ENCODE results near the gene PDGFD.

The PDGFD gene

GRCh38 chr11:104075091-104075490 is 88.9 kb downstream of the PDGFD start:
- CTCF ChIA-PET: no interaction called here
- no peak for DNase-seq (ENCODE audit: extremely low spot score)
- POLR2A ChIA-PET: no interaction called here
- TF ChIP-seq HDGF (IDR thresholded peaks at IDR 0.05; ENCODE audit: borderline replicate concordance) (no peak), LEF1 (IDR thresholded peaks at IDR 0.05; ENCODE audit: borderline replicate concordance) (no peak), SP1 (IDR thresholded peaks at IDR 0.05) (no peak), FOXM1 (IDR thresholded peaks at IDR 0.05; ENCODE audit: borderline replicate concordance) (no peak), CTBP1 (IDR thresholded peaks at IDR 0.05; ENCODE audit: borderline replicate concordance) (no peak), BHLHE40 (IDR thresholded peaks at IDR 0.05; ENCODE audit: borderline replicate concordance) (no peak), SUZ12 (IDR thresholded peaks at IDR 0.05) (no peak), TARDBP (IDR thresholded peaks at IDR 0.05) (no peak), NFRKB (IDR thresholded peaks at IDR 0.05) (no peak), FOXA1 (IDR thresholded peaks at IDR 0.05) (no peak), ZNF384 (IDR thresholded peaks at IDR 0.05) (no peak), PKNOX1 (IDR thresholded peaks at IDR 0.05) (no peak), ELF4 (IDR thresholded peaks at IDR 0.05) (no peak), L3MBTL2 (conservative IDR thresholded peaks at IDR 0.05) (no peak)

- POLR2A ChIA-PET: no interaction called here
- DNase-seq (ENCODE audit: extremely low spot score): no peak
- TF ChIP-seq SP1 (IDR thresholded peaks at IDR 0.05) (no peak), NFRKB (IDR thresholded peaks at IDR 0.05) (no peak), FOXK2 (IDR thresholded peaks at IDR 0.05) (no peak), BHLHE40 (IDR thresholded peaks at IDR 0.05; ENCODE audit: borderline replicate concordance) (no peak), FOXM1 (IDR thresholded peaks at IDR 0.05; ENCODE audit: borderline replicate concordance) (no peak), L3MBTL2 (conservative IDR thresholded peaks at IDR 0.05) (no peak), CTBP1 (IDR thresholded peaks at IDR 0.05; ENCODE audit: borderline replicate concordance) (no peak), LEF1 (IDR thresholded peaks at IDR 0.05; ENCODE audit: borderline replicate concordance) (no peak), ELF4 (IDR thresholded peaks at IDR 0.05) (no peak), ZNF384 (IDR thresholded peaks at IDR 0.05) (no peak), FOXA1 (IDR thresholded peaks at IDR 0.05) (no peak), SUZ12 (IDR thresholded peaks at IDR 0.05) (no peak), TARDBP (IDR thresholded peaks at IDR 0.05) (no peak), HDGF (IDR thresholded peaks at IDR 0.05; ENCODE audit: borderline replicate concordance) (no peak), ARNT (IDR thresholded peaks at IDR 0.05) (no peak), PKNOX1 (IDR thresholded peaks at IDR 0.05) (no peak)
- CTCF ChIA-PET: no interaction called here
These were observed 89.8 kb downstream of the PDGFD start for GRCh38 chr11:104073950-104074705.

GRCh38 chr11:104067534-104067933 is 96.4 kb downstream of the PDGFD start:
- DNase-seq (ENCODE audit: extremely low spot score): no peak
- no peak for TF ChIP-seq FOXA1 (IDR thresholded peaks at IDR 0.05)
- TF ChIP-seq HDGF (IDR thresholded peaks at IDR 0.05; ENCODE audit: borderline replicate concordance): no peak
- no peak for TF ChIP-seq ELF4 (IDR thresholded peaks at IDR 0.05)
- no peak for TF ChIP-seq LEF1 (IDR thresholded peaks at IDR 0.05; ENCODE audit: borderline replicate concordance)
- TF ChIP-seq SUZ12 (IDR thresholded peaks at IDR 0.05): no peak
- no peak for TF ChIP-seq FOXM1 (IDR thresholded peaks at IDR 0.05; ENCODE audit: borderline replicate concordance)
- no peak for TF ChIP-seq L3MBTL2 (conservative IDR thresholded peaks at IDR 0.05)
- no peak for TF ChIP-seq NFRKB (IDR thresholded peaks at IDR 0.05)
- ChIA-PET CTCF (no interaction called here), POLR2A (no interaction called here)

GRCh38 chr11:104064034-104064630 is 99.8 kb downstream of the PDGFD start:
- TF ChIP-seq CTBP1 (IDR thresholded peaks at IDR 0.05; ENCODE audit: borderline replicate concordance) (no peak), TARDBP (IDR thresholded peaks at IDR 0.05) (no peak)
- CTCF ChIA-PET: no interaction called here
- POLR2A ChIA-PET: no interaction called here
- no peak for DNase-seq (ENCODE audit: extremely low spot score)

GRCh38 chr11:104061853-104062521 is 102.0 kb downstream of the PDGFD start:
- CTCF ChIA-PET: no interaction called here
- no peak for TF ChIP-seq FOXK2 (IDR thresholded peaks at IDR 0.05)
- TF ChIP-seq FOXA1 (IDR thresholded peaks at IDR 0.05): no peak
- TF ChIP-seq ARNT (IDR thresholded peaks at IDR 0.05): no peak
- TF ChIP-seq FOXM1 (IDR thresholded peaks at IDR 0.05; ENCODE audit: borderline replicate concordance): no peak
- TF ChIP-seq HDGF (IDR thresholded peaks at IDR 0.05; ENCODE audit: borderline replicate concordance): no peak
- TF ChIP-seq TARDBP (IDR thresholded peaks at IDR 0.05): no peak
- TF ChIP-seq ELF4 (IDR thresholded peaks at IDR 0.05): no peak
- TF ChIP-seq L3MBTL2 (conservative IDR thresholded peaks at IDR 0.05): no peak
- no peak for TF ChIP-seq ZNF384 (IDR thresholded peaks at IDR 0.05)
- TF ChIP-seq PKNOX1 (IDR thresholded peaks at IDR 0.05): no peak
- TF ChIP-seq SP1 (IDR thresholded peaks at IDR 0.05): no peak
- no peak for TF ChIP-seq BHLHE40 (IDR thresholded peaks at IDR 0.05; ENCODE audit: borderline replicate concordance)
- no peak for TF ChIP-seq LEF1 (IDR thresholded peaks at IDR 0.05; ENCODE audit: borderline replicate concordance)
- no peak for TF ChIP-seq CTBP1 (IDR thresholded peaks at IDR 0.05; ENCODE audit: borderline replicate concordance)
- no peak for TF ChIP-seq NFRKB (IDR thresholded peaks at IDR 0.05)
- TF ChIP-seq SUZ12 (IDR thresholded peaks at IDR 0.05): no peak
- DNase-seq (ENCODE audit: extremely low spot score): no peak
- POLR2A ChIA-PET: no interaction called here
